Measurements from ENCODE around the gene UNC45B. TPM values are rescaled to one million over a fixed set of nuclear protein-coding genes. Genes with fewer than 3 reads are reported as not detected.
"Not testable (repeated sequence)": the region's sequence is repeated elsewhere in the genome, so short reads cannot be mapped to it uniquely, and the experiment has no call there.

The UNC45B gene
- total RNA-seq, 1 donor from 2014 or later: not detected

DNA sequence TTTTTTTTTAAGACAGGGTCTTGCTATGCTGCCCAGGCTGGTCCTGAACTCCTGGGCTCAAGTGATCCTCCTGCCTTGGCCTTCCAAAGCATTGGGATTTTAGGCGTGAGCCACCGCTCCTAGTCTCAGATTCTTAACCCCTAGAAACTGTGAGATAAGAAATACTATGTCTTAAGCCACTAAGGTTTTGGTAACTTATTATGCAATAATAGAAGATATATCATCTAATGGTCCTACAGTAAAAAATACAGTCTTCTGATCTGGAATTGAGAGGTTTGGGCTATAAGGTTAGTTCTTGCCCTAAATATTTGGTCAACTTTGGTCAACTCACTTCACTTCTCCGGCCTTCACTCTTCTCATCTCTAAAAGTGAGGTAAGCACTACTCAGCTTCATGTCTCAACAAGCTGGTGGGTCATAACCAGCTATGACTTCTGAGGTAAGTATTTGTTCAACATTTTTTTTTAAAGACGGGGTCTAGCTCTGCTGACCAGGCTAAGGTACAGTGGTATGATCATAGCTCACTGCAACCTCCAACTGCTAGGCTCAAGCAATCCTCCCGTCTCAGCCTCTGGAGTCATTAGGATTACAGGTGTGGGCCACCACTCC, 42.7 kb upstream of the UNC45B start:
- POLR2A ChIA-PET: no interaction called here
- no peak for DNase-seq
- no peak overlapping the region for H3K27ac Mint-ChIP-seq
- no peaks in the 10 kb centered on the region for H3K4me1 Mint-ChIP-seq
- intact Hi-C loops (cut with micrococcal nuclease): no loop called here
- no peak overlapping the region for H3K4me3 Mint-ChIP-seq
- TF ChIP-seq, protein P1, sequence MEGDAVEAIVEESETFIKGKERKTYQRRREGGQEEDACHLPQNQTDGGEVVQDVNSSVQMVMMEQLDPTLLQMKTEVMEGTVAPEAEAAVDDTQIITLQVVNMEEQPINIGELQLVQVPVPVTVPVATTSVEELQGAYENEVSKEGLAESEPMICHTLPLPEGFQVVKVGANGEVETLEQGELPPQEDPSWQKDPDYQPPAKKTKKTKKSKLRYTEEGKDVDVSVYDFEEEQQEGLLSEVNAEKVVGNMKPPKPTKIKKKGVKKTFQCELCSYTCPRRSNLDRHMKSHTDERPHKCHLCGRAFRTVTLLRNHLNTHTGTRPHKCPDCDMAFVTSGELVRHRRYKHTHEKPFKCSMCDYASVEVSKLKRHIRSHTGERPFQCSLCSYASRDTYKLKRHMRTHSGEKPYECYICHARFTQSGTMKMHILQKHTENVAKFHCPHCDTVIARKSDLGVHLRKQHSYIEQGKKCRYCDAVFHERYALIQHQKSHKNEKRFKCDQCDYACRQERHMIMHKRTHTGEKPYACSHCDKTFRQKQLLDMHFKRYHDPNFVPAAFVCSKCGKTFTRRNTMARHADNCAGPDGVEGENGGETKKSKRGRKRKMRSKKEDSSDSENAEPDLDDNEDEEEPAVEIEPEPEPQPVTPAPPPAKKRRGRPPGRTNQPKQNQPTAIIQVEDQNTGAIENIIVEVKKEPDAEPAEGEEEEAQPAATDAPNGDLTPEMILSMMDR (IDR thresholded peaks at IDR 0.05): no peak
- H3K27me3 Mint-ChIP-seq: no peaks in the 10 kb centered on the region
- H3K9me3 Mint-ChIP-seq: peaks cover 9% of the 10 kb centered on the region
- CTCF ChIA-PET: no interaction called here
- no peak for ATAC-seq (ENCODE audit: low read depth)
- peaks cover 59% of the 10 kb centered on the region for H3K36me3 Mint-ChIP-seq (ENCODE audit: low read depth)

DNA sequence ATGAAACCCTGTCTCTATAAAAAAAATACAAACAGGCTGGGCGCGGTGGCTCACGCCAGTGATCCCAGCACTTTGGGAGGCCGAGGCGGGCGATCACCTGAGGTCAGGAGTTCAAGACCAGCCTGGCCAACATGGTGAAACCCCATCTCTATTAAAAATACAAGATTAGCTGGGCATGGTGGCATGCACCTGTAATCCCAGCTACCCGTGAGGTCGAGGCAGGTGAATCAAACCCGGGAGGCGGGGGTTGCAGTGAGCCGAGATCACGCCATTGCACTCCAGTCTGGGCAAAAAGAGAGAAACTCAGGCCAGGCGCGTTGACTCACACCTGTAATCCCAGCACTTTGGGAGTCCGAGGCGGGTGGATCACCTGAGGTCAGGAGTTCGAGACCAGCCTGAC, 36.8 kb upstream of the UNC45B start:
- peaks cover 18% of the 10 kb centered on the region for H3K36me3 Mint-ChIP-seq (ENCODE audit: low read depth)
- H3K27ac Mint-ChIP-seq; intact Hi-C loops (cut with micrococcal nuclease); H3K4me3 Mint-ChIP-seq; DNase-seq; H3K27me3 Mint-ChIP-seq; H3K4me1 Mint-ChIP-seq; POLR2A ChIA-PET; ATAC-seq (ENCODE audit: low read depth); H3K9me3 Mint-ChIP-seq; CTCF ChIA-PET: not testable (repeated sequence)

DNA sequence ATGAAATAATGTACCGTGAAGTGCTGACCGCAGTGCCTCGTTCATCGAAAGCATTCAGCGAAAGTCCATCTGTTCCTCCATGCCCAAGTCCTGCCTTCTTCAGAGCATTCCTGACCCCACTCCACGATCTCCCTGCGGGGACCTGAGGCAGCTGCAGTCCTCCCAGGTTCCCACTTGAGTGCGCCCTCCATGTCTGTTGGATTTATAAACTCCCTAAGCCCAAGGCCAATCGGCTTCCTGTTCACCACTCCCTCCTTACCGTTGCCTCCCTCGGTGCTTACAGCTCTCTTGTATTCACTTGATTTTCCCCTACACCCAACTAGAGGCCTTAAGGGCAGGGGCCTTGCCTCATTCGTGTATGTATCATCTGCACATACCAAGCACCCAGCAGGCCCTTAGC, 30.8 kb upstream of the UNC45B start:
- Mint-ChIP-seq H3K4me3 (no peak overlapping the region), H3K27ac (no peak overlapping the region), H3K36me3 (ENCODE audit: low read depth) (peaks cover 9% of the 10 kb centered on the region), H3K4me1 (peaks cover 31% of the 10 kb centered on the region), H3K27me3 (peaks cover 2% of the 10 kb centered on the region), H3K9me3 (no peaks in the 10 kb centered on the region)
- DNase-seq: no peak
- TF ChIP-seq, protein P1 (IDR thresholded peaks at IDR 0.05): no peak
- ChIA-PET POLR2A (interaction anchor here (2.9 kb wide), 1 partner anchor 27 kb away, joined by 19 read pairs; no protein-coding TSS in a partner anchor), CTCF (interaction anchor here (0.6 to 4.2 kb wide), 2 partner anchors 31 to 119 kb away, joined by 5 to 53 read pairs; no protein-coding TSS in a partner anchor)
- ATAC-seq (ENCODE audit: low read depth): no peak
- intact Hi-C loops (cut with micrococcal nuclease): no loop called here

DNA sequence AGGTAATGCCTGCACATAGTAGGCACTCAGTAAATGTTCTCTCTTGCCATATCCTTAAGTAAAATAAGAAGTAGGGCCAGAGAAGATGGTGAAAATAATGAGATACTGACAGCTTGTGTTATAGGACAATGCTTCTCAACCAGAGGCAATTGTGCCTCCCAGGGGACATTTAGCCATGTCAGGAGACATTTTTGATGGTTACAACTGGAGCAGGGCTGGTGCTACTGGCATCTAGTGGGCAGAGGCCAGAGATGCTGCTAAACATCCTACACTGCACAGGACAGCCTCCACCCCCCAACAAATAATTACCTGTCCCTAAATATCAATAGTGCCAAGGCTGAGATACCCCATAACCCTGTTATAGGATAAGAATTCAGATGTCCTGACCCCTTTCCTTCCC, 29.6 kb upstream of the UNC45B start:
- Mint-ChIP-seq H3K4me3 (peak overlapping the region; percentile 65), H3K27me3 (peaks cover 2% of the 10 kb centered on the region), H3K36me3 (ENCODE audit: low read depth) (peaks cover 9% of the 10 kb centered on the region), H3K4me1 (peaks cover 31% of the 10 kb centered on the region), H3K27ac (peak overlapping the region; percentile 12), H3K9me3 (no peaks in the 10 kb centered on the region)
- POLR2A ChIA-PET: interaction anchor here (2.9 kb wide), 1 partner anchor 29 kb away, joined by 19 read pairs; no protein-coding TSS in a partner anchor
- intact Hi-C loops (cut with micrococcal nuclease): no loop called here
- CTCF ChIA-PET: interaction anchor here (0.8 to 4.2 kb wide), 6 partner anchors 28 to 698 kb away, joined by 5 to 53 read pairs (median 26); partner anchors contain the start of gene RFFL
- TF ChIP-seq, protein P1 (IDR thresholded peaks at IDR 0.05): no peak
- ATAC-seq (ENCODE audit: low read depth) (no peak), DNase-seq (no peak)

DNA sequence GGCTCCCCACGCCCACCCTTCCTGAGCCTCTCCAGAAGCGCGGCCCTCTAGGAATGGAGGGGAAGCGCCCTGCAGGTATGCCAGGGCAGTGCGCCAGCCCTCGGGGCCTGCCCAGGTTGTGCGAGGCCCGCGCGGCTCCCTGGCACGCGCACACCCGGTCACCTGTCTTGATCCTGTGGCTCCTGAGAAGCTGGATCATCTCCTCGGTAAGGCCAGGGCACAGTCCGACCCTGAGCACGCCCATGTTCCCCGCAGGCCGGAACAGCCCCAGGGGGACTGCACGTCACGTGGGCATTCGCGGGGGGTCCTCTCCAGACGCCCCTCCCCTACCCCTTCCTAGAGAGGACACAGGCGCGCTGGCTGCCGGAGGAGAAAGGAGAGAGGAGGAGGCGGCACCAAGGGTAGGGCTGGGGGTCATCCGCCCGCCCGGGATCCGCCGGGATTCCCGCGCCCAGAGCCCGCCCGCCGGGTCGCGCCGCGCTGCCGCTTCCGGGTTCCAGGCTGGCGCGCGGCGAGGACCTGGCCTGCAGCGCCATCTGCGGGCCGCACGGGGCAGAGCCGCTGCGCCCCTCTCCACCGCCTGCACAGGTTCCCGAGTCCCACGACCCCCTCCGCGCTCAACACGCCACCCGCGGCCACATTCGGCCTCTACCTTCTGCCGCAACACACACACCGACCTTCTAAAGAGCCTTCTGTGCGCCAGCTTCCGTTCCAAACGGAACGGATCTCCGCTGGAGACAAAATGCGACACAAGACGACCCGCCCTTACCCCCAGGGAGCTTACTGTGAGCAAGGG, 28.0 kb upstream of the UNC45B start, which contains the start of gene RAD51D:
RAD51D (minus strand) TSS at position 491 of the 796 bp plus-strand sequence; CDS start at position 244, 247 bp downstream.
- DNase-seq: peak; percentile 88
- CTCF ChIA-PET: interaction anchor here (0.6 to 4.2 kb wide), 19 partner anchors 11 to 919 kb away, joined by 3 to 53 read pairs (median 5); partner anchors contain the start of genes CCT6B, NLE1, RFFL and ZNF830

More for the DNA sequence above, 28.0 kb upstream of the UNC45B start, which contains the start of gene RAD51D:
- H3K4me3 Mint-ChIP-seq: peak within 1 kb of the TSS; percentile 91
- H3K27ac Mint-ChIP-seq: peak within 1 kb of the TSS; percentile 88
- H3K27me3 Mint-ChIP-seq: peaks cover 2% of the 10 kb centered on the region
- H3K9me3 Mint-ChIP-seq: no peaks in the 10 kb centered on the region
- ATAC-seq (ENCODE audit: low read depth): peak; percentile 92
- intact Hi-C loops (cut with micrococcal nuclease): loop anchor here (1.0 kb wide), 6 partner anchors 30 to 919 kb away; partner anchors contain the start of gene LIG3
- POLR2A ChIA-PET: interaction anchor here (0.8 to 2.9 kb wide), 10 partner anchors 22 to 645 kb away, joined by 3 to 19 read pairs (median 3); partner anchors contain the start of genes LIG3 and NLE1
- H3K4me1 Mint-ChIP-seq: peaks cover 31% of the 10 kb centered on the region
- TF ChIP-seq, protein P1 (IDR thresholded peaks at IDR 0.05): peak; percentile 59
- H3K36me3 Mint-ChIP-seq (ENCODE audit: low read depth): peaks cover 9% of the 10 kb centered on the region
